ENCODE data around the gene SLC4A11.

DNA sequence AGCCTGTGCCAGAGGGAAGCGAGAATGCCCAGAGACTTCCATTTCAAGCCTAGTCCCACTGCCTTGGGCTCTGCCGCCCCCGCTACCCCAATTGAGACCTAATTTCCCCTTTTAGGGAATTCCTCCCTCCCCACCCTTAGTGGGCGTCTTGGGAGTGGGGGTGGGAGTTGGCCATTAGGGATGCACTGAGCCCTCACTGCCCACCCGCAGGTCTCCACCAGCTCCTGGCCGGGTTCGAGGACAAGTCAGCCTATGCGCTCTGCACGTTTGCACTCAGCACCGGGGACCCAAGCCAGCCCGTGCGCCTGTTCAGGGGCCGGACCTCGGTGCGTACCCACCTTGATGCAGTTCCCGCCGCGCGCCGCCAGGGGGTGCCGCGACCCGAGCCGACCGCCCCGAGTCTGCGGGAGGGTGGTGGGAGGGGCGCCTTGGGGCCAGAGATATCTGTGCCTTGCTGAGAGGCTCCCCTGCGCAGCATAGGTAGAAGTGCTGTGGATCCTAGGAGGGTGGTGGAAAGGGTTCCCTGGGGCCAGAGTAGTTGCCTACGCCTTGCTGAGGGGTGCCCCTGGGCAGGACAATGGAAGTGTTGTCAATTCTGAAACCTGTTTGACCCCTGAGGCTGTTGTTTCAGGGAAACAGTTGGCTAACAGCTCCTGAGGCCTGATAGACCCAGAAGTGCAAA lies 20.5 kb downstream of the SLC4A11 start:
- TF ChIP-seq, protein P1, sequence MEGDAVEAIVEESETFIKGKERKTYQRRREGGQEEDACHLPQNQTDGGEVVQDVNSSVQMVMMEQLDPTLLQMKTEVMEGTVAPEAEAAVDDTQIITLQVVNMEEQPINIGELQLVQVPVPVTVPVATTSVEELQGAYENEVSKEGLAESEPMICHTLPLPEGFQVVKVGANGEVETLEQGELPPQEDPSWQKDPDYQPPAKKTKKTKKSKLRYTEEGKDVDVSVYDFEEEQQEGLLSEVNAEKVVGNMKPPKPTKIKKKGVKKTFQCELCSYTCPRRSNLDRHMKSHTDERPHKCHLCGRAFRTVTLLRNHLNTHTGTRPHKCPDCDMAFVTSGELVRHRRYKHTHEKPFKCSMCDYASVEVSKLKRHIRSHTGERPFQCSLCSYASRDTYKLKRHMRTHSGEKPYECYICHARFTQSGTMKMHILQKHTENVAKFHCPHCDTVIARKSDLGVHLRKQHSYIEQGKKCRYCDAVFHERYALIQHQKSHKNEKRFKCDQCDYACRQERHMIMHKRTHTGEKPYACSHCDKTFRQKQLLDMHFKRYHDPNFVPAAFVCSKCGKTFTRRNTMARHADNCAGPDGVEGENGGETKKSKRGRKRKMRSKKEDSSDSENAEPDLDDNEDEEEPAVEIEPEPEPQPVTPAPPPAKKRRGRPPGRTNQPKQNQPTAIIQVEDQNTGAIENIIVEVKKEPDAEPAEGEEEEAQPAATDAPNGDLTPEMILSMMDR (IDR thresholded peaks at IDR 0.05), result peak; percentile 67 to 89 (median 77)
- no peak for TF ChIP-seq POLR2A (IDR thresholded peaks at IDR 0.05)
